ENCODE results near the gene CWC15. TPM values are rescaled to one million over a fixed set of nuclear protein-coding genes. Genes with fewer than 3 reads are reported as not detected.

CWC15 gene
- total and polyA plus RNA-seq, 8 donors = 21.2 to 53.5 (median 28.2) TPM

DNA sequence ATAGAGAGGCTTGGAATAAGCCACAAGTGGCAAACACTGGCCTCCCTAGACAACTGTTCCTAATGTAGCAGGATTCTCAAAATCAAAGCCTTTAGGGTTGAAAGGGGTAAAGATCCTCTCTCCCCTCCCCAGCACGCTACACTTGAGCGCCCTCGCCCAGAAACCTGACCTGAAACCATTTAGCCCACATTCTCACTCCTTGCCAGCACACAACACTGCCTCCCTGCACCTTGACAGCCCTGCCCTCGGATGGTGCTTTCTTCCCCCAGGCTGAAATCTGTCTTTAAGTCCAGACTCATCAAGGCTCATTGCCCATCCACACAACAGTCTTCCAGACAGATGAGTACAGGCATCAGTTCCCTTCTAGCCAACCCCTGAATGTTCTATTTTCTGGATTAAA, 26.5 kb downstream of the CWC15 start:
- no peaks in the 10 kb centered on the region for H3K27me3 ChIP-seq
- no peak for DNase-seq
- ATAC-seq = no peak
- no peak overlapping the region for H3K4me3 ChIP-seq
- H3K27ac ChIP-seq = no peak overlapping the region
- intact Hi-C loops (cut with DNase I) = no loop called here
- FAIRE-seq = no peak
- WGBS, 2 donors = 78 to 84% methylated on average over 4 of the region's 4 CpGs
- H3K36me3 ChIP-seq = no peaks in the 10 kb centered on the region
- no peak for TF ChIP-seq CTCF (IDR thresholded peaks at IDR 0.05)
- H3K4me1 ChIP-seq = no peaks in the 10 kb centered on the region
- no peaks in the 10 kb centered on the region for H3K9me3 ChIP-seq

- FAIRE-seq (no peak), DNase-seq (no peak), ATAC-seq (no peak)
- Histone ChIP-seq H3K27ac (no peak overlapping the region), H3K4me1 (no peaks in the 10 kb centered on the region), H3K36me3 (no peaks in the 10 kb centered on the region), H3K9me3 (no peaks in the 10 kb centered on the region), H3K4me3 (no peak overlapping the region), H3K27me3 (no peaks in the 10 kb centered on the region)
- 75 to 82% methylated on average over 4 of the region's 4 CpGs for WGBS, 2 donors
- TF ChIP-seq CTCF (IDR thresholded peaks at IDR 0.05) = no peak
- intact Hi-C loops (cut with DNase I) = no loop called here
Observed at GRCh38 chr11:94941131-94941530, 32.2 kb downstream of the CWC15 start.

DNA sequence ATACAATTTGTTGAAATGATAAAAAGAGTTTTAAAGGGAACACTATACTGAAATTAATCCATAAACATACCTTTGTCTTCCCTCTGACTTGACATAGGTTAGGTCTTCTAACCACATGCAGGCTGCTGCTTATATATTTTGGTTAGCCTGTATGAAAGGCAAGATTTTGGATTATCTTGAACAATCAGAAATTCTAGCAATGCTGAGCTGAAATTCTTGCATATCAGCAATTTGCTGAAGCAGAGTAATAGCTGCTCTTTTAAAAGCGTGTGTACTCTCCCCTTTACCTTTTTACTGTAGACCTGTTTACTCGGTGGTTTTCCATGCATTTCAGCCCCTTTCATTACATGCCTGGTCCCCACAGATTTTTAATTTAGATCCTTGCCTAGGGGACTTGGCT, 34.0 kb downstream of the CWC15 start:
- intact Hi-C loops (cut with DNase I) = no loop called here
- Histone ChIP-seq H3K27me3 (no peaks in the 10 kb centered on the region), H3K36me3 (no peaks in the 10 kb centered on the region), H3K4me3 (no peak overlapping the region), H3K27ac (no peak overlapping the region), H3K4me1 (no peaks in the 10 kb centered on the region), H3K9me3 (no peaks in the 10 kb centered on the region)
- FAIRE-seq (no peak), ATAC-seq (no peak), DNase-seq (no peak)
- TF ChIP-seq CTCF (IDR thresholded peaks at IDR 0.05) = no peak
- 79 to 83% methylated on average over 2 of the region's 2 CpGs for WGBS, 2 donors

DNA sequence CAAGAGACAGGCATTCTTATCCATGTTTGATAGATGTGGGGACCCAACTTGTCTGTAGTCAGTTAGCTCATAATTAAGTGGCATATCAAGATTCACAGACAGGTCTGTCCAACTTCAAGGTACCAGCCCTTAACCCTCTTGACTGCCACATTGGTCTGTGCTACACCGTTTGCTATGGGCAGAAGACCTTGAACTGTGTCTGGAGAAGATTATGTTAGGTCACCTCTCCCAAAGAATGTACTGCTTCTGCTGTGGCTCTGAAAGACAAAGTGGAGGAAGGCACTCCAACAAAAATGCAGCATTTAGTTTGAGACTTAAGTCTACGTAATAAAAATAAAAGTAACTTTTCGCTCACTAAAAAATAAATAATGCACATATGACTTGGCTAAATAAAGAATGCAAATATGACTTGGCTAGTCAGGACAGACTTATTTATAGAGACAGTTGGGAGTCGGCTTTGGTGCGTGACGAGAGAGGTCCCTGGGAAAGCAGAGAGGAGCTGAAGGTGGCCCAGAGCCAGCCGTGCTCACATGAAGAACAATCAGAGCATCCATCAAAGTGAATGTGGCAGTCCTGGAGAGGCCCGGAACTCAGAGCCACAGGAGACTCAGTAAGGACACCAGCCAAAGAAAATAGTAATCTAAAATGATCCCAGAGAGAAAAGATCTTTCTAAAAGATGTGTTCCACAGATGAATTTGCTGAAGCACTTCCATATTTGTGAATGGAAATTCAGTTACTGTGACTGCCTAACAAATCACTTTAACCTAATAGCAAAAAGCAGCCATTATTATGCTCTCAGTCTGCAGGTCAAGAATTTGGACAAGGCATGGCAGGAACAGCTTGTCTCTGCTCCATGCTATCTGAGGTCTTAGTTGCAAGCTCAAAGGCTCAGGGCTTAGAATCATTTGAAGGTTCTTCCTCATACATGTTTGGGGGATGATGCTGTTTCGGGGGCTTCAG, 35.0 kb downstream of the CWC15 start:
- Histone ChIP-seq H3K9me3 (no peaks in the 10 kb centered on the region), H3K27ac (no peak overlapping the region), H3K4me3 (no peak overlapping the region), H3K4me1 (no peaks in the 10 kb centered on the region), H3K27me3 (no peaks in the 10 kb centered on the region), H3K36me3 (no peaks in the 10 kb centered on the region)
- no peak for TF ChIP-seq CTCF (IDR thresholded peaks at IDR 0.05)
- intact Hi-C loops (cut with DNase I) = no loop called here
- DNase-seq (no peak), FAIRE-seq (no peak), ATAC-seq (peak in 1 of 4 donors; percentile 31)
- 52 to 54% methylated on average over 9 of the region's 9 CpGs for WGBS, 2 donors

DNA sequence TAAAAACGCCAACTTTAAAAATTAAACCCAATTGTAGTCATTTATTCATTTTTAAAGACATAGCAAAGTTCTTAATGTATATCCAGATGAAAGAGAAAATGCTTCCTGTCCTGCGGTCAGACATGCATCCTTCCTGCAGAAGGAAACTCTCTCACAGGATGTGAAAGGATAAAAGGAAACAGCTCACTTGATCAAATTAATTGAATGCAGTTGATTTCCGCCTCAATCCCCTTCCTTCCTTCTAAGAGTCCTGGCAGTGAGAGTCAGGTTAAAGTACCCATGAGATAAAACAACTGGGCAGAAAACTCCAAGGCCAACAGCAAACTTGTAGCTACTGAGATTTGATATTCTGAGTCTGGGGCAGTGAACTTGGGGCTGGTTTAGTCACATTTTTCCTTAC, 38.5 kb downstream of the CWC15 start:
- ATAC-seq (no peak), FAIRE-seq (no peak), DNase-seq (no peak)
- Histone ChIP-seq H3K9me3 (no peaks in the 10 kb centered on the region), H3K4me3 (no peak overlapping the region), H3K36me3 (no peaks in the 10 kb centered on the region), H3K27ac (no peak overlapping the region), H3K4me1 (no peaks in the 10 kb centered on the region), H3K27me3 (no peaks in the 10 kb centered on the region)
- no peak for TF ChIP-seq CTCF (IDR thresholded peaks at IDR 0.05)
- 82 to 83% methylated on average over 3 of the region's 3 CpGs for WGBS, 2 donors
- intact Hi-C loops (cut with DNase I) = no loop called here

All from pancreas (tissue), 10 donors.